Stomach (tissue), 4 donors: ENCODE measurements around the gene TGM1.

Experiments
- POLR2A ChIP-seq, 4 donors: fragments of 450-650 bp; IDR thresholded peaks; one replicate each; pipeline ENCODE4 v1.6.1; 2016; ENCODE audit warnings: antibody characterized with exemption in 4 of 4, control low read depth in 2 of 4, mild to moderate bottlenecking in 1 of 4, moderate library complexity in 1 of 4
- TF ChIP-seq, protein P1 (sequence below), 7 experiments: fragments of 450-650 bp in 4 of 7; fragments of 200-600 bp in 3 of 7; sonication (generic) in 3 of 7; IDR thresholded peaks; one replicate each; pipeline ENCODE4 v1.5.1; 2016 to 2019; ENCODE audit warnings: antibody characterized with exemption in 7 of 7, control low read depth in 2 of 7, mild to moderate bottlenecking in 1 of 7

- TF ChIP-seq, protein P1, sequence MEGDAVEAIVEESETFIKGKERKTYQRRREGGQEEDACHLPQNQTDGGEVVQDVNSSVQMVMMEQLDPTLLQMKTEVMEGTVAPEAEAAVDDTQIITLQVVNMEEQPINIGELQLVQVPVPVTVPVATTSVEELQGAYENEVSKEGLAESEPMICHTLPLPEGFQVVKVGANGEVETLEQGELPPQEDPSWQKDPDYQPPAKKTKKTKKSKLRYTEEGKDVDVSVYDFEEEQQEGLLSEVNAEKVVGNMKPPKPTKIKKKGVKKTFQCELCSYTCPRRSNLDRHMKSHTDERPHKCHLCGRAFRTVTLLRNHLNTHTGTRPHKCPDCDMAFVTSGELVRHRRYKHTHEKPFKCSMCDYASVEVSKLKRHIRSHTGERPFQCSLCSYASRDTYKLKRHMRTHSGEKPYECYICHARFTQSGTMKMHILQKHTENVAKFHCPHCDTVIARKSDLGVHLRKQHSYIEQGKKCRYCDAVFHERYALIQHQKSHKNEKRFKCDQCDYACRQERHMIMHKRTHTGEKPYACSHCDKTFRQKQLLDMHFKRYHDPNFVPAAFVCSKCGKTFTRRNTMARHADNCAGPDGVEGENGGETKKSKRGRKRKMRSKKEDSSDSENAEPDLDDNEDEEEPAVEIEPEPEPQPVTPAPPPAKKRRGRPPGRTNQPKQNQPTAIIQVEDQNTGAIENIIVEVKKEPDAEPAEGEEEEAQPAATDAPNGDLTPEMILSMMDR (IDR thresholded peaks at IDR 0.05), result no peak
- no peak for TF ChIP-seq POLR2A (IDR thresholded peaks at IDR 0.05)
Measured at GRCh38 chr14:24286996-24287395, 24.0 kb upstream of the TGM1 start.
